HG03025 (cell line): ENCODE data around the gene POLR3K.

Source experiments
- ATAC-seq: cut with Tn5 transposase; IDR thresholded peaks from one replicate; pipeline ENCODE4 v1.9.1; 2021; ENCODE audit warnings: mild to moderate bottlenecking, moderate library complexity; ENCODE audit not compliant: unreplicated experiment, low FRiP score

Gene POLR3K

DNA sequence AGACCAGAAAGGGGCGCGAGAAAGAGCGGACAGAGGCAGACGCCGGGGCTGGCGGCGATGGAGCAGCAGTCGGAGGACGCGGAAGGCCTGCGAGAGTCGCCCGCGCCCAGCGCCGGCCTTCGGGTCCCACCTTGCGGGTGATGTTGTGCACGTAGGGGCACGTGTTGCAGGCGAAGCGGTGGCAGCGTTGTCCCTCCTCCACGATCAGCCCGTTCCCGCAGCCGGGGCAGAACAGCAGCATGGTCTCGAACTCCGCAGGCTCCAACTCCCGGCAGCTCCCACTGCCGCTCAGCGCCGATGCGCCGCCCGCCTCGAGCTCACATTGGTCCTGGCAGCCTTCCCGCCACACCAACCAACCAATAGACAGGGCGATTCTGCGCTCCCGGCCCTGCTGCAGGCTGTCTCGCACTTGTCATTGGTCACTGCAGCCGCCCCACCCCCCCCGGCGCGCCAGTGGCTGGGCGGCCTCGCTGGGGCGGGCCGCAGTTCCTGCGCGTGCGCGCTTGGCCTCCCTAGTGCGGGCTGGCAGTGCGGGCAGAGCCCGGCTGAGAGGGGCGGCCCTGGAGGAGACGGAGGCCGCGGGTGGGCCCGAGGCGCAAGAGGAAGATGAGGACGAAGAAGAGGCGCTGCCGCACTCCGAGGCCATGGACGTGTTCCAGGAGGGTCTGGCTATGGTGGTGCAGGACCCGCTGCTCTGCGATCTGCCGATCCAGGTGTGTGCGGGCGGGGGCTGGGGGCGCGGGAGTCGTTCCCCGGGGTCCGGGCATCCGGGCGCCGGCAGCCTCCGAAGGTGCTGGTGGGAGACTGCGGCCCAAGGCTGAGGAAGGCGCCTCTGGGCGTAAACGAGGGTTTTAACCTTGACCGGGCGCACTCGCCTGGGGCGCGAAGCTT, at the start of gene POLR3K, which contains the start of gene SNRNP25:
Gene POLR3K, minus strand, starts transcription at position 263 of the 891 bp plus-strand sequence. Its CDS starts 22 bp downstream, at position 241.
Gene SNRNP25, plus strand, starts transcription at position 483 of the 891 bp plus-strand sequence. Its CDS starts 189 bp downstream, at position 672.
- ATAC-seq, result peak; percentile 85

DNA sequence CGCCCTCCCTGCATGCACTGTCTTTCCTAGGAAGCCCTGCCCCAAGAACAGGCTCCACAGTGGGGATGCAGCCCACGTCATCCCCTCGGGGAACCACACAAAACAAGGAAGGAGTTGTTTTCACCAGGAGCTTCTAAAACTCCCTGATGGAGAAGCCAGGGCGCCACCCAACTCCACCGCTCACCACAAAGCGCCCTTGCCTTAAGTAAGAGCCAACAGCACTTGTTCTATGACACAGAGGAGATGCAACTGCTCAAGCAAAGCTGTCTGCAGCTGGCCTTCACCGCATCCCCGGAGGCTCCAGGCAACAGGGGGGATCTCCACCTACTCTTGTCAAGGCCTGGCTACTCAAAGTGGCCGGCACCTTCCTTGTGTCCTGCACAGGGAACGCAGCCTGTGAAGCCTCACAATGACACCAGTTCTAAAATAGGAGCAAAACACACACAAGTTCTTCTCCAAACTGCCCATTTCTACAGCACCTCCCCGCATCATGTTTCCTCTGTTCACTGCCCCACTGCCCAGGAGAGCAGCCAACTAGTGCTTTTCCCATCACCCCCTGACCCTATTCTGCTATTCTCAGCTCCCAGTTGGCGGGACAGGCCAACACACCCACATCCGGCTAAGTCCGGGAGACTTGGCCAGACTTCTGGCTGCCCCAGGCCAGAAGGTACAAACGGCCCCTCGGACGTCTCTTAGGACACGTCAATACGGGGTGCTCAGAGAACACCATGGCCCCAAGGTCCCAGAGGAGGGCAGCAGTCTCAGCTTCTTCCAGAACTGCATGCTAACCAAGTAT, 48.9 kb upstream of the POLR3K start:
- ATAC-seq, result no peak

DNA sequence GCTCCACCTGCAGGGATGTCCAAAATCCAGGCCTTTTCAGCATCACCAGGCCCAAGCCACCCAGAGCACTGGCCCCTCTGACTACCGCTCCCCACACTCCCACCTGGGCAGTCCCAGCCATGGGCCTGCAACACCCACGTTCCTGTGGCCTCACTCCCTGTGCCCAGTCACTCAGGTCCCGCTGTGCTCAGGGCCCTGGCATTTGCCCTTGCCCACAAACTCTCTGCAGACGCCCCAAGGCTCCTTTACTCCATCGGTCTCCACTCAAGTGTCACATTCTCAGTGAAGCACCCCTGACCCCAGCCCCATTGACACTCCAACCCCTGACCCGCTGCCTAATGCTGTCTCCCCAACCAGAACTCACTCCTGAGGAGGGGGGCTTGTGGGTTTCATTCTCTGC, 48.2 kb upstream of the POLR3K start:
- no peak for ATAC-seq

DNA sequence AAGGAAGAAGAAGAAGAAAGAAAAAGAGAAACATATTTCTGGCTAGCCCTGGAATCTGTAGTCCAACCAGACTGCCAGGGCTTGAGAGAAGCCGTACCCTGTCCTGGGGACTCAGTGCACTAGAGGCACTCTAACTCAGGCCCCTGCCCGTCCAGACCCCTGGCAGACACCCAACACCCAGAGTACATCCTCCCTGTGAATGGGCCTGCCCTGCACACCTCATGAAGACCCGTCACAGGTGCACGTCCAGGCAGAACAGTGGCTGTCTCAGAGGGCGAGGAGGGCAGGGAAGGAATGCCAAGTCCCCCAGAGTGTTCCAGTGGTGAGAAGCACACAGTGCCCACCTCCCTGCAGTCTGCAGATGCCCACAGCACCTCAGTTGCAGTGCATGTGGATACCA, 47.6 kb upstream of the POLR3K start:
- ATAC-seq, result no peak

DNA sequence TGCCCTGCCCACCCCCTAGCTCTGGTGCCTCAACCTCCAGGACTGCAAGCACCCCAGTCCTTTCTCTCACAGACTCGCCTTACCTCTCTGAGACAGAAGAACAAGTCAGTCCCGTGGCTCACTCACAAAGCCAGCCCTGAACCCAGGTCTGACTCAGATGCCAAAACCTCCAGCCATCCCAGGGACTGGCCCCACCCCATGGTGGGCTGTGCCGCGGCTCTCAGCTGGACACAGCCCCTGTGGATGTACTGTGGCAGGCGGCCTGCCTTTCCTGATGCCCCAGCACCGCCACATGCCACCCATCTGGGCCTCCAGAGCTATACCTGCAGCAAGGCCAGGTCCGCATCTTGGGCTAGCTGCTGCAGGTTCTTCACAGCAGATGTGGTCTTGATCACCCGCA, 44.4 kb upstream of the POLR3K start:
- no peak for ATAC-seq

DNA sequence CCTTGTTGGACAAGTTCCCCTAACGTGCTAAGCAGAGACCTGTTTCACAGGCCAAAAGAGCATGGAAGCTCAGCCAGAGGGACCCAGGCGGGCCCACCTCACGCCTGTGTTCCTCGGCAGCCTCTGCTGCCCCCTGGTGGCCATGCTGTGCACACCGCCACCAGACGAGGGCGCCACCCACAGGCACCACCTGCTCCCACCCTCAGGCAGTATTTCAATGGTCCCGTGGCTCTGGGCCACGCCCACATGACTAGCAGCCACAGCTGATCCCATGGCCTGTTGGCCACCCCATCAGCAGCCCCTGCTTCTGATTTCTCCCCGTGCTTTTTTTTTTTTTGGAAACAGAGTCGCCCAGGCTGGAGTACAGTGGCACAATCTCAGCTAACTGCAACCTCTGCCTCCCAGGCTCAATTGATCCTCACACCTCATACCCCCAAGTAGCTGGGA, 43.5 kb upstream of the POLR3K start:
- no peak for ATAC-seq

DNA sequence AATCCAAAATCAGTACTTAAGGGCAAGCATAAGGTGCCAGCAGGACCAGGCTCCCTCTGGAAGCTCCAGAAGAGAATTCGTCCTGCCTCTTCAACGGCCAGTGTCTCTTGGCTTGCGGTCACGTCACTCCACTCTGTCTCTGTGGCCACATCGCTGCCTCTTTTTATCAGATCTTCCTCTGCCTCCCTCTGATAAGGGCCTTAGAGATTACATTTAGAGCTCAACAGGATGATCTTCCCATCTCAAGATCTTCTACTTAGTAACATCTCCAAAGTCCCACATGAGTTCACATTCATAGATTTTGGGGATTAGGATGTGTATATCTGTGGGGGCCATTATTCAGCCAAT, 41.5 kb upstream of the POLR3K start:
- no peak for ATAC-seq

DNA sequence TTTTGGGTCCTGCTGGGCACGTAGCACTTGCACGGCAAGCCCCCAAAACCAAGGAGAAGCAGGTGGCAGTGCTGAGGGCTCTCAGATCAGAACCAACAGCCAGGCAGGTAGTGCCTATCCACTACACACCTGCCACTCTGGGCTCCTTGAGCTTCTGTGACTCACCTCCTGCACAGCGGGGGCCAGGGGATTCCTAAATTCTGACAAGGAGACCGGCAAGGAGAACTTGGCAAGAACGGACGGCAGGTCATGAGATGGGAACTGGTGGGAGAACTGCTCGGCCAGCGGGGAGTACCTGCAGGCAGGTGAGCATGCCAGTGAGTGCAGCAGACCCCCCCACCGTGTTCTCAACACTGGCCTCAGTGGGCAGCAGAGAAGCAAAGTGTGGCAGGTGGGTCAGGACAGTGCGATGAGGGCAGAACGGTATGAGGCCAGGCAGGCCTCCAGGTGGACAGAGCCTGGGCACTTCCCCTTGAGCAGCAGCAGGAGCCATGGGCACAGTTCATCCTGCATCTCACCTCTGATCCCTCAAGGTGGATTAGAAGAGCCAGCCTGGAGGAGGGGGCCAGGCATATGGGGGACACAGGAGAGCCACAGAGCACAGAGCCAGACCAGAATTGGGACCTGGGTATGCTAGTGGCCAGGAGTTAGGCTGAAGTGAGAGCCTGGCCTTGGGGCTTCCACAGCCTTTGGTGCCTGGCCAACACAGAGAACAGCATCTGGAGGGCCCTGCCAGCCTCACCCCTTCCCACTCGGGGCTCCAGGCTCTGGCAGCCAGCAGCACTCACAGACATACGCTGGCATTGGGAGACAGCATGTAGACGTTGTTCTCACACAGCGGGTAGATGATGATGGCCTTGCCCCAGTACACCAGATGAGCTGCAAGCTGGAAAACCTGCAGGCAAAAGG, 39.3 kb upstream of the POLR3K start:
- ATAC-seq, result no peak

DNA sequence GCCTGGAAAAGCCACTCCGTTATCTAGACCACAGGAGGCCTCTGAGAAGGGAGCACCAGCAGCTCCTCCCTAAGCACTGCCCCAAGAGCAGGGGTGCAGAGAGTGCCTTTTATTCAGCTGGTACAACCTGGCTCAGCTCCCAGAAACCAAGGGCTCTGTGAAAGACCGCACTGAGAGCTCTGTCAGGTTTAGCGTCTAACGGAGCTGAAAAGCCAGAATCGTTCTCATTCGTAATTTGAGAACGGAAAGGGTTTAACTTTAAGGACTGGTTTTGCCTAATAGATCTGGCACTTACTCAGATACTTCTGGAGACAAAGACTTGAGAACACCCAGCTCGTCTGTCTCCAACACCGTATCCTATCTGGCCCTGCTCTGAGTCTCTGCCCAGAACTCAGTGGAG, 38.1 kb upstream of the POLR3K start:
- ATAC-seq, result no peak

DNA sequence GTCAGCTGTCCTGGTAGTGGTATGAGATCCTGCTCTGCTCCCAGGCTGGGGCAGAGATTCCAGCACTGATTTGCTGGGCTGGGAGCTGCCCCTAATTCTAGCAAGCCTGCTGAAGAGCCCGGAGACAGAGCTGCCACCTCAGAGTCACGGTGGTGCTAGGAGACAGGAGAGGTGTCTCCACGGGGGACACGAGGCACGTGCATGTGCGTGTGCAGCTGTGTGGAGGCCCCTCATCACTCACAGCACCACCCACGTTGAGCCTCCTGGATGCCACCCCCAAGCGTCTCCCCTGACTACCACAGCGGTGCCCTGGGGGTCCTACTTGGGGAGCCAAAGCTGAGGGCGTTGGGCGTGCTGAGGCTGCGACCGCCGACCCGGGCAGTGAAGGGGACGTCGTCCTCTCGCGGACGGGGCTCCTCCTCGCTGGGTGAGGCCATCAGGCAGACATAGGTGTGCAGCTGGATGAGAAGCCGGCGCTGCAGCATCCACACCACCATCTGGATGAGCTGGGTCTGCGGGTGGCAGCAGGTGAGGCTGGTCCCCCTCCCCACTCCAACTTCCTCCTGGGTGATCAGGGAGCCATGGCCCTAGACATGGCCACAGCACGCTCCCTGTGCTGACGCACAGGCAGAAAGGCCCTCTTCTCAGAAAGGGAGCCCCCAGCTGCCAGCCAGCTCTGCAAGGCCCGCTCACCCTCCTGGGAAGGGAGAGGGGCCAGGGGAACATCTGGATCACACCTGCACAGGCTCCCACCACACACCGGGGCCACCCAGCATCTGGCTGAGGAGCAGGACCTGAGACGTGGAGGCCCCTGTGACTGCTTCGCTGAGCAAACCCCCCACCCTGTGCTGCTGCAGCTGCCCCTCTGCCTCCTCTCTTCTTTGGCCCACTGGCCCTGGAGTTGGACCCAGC, 36.2 kb upstream of the POLR3K start:
- no peak for ATAC-seq

DNA sequence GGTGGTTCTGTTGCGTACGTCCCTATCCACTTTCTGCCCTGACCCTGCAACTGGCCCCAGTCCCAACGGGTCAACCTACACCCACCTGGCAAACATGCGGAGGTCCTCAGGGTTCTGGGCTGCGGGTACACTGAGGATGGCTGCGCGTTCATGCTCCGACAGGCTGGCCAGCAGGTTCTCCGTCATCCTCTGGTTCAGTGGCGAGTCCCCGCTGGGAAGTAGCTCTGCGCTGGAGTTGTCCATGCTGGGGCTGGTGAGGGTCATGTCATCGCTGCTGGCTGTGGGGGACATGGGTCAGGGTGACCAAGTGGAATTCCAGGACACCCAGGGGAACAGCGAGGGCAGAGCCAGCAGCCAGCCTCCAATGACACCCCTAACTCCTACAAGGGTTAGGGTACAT, 35.2 kb upstream of the POLR3K start:
- no peak for ATAC-seq

DNA sequence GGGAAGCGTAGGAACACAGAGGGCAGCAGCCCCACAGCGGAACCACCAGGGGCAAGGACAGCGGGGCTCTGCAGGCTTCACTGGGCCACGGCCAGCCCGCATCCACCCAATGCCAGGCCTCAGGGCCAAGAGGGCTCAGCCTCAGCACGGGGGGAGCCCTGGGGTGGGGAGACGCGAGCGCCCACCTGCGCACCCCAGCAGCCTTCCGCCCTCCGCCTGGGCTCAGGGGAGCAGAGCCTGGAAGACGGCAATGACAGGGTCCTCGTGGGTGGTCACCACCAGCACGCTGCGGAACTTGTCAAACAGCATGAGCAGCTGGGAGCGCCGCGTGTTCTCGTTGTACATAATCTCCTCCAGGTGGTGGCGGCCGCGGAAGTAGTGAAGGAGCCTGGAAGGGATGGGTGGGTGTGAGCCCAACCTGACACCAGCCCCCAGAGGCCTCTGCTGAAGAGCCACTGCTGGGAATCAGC, 33.1 kb upstream of the POLR3K start:
- no peak for ATAC-seq

DNA sequence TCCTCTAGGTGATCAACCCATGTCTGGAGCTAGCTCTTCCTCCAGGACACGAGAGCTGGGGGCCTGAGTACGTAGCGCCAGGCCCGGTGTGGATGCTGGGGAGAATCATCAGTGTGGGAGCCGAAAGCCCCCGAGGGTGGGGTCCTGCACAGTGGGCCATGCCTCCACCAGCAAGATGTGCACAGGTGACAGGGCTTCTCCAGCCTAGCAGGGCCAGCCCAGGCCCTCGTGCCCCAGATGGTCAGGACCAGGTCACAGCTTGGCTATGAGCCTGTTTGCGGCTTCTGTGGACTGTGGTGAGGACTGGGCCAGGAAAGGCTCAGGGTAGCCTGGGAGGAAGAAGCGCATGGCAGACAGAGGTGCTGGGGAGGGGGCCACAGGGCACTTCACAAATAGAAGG, 32.5 kb upstream of the POLR3K start:
- ATAC-seq, result no peak

DNA sequence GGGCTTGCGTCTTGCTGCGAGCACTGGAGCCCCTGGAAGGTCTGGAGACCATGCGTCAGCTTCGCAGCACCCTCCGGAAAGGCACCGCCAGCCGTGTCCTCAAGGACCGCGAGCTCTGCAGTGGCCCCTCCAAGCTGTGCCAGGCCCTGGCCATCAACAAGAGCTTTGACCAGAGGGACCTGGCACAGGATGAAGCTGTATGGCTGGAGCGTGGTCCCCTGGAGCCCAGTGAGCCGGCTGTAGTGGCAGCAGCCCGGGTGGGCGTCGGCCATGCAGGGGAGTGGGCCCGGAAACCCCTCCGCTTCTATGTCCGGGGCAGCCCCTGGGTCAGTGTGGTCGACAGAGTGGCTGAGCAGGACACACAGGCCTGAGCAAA, 32.0 kb upstream of the POLR3K start:
- no peak for ATAC-seq

DNA sequence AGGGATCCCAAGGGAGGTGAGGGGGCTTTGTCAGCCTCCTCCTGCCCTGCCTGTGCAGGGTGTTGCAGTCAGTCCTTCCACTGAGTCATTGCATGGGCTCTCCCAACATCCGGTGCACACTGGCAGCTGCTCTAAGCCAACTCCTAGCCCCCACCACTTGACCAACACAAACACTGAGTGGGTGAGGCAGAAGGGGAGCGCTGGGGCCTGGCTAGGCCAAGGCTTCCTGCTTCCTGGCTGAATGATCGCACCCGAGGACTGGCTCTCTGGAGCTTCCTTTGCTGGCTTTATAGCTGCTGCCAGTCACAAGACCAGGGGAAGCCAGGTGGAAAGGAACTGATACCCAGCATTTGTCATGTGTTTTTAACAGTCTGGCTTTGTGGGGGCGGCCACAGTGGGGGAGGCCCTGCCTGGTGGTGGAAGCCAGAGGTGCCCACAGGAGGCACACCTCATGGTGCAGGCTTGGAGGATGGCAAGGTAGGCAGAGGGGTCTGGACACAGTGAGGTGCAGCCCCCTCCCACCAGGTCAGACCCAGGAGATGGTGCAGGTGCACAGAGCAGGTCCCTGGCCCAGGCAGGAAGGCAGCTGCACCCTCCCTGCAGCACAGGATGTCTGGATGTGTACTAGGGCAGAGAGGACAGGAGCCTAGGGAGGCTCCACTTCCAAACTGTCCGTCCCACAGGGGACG, 31.5 kb upstream of the POLR3K start:
- ATAC-seq, result no peak

DNA sequence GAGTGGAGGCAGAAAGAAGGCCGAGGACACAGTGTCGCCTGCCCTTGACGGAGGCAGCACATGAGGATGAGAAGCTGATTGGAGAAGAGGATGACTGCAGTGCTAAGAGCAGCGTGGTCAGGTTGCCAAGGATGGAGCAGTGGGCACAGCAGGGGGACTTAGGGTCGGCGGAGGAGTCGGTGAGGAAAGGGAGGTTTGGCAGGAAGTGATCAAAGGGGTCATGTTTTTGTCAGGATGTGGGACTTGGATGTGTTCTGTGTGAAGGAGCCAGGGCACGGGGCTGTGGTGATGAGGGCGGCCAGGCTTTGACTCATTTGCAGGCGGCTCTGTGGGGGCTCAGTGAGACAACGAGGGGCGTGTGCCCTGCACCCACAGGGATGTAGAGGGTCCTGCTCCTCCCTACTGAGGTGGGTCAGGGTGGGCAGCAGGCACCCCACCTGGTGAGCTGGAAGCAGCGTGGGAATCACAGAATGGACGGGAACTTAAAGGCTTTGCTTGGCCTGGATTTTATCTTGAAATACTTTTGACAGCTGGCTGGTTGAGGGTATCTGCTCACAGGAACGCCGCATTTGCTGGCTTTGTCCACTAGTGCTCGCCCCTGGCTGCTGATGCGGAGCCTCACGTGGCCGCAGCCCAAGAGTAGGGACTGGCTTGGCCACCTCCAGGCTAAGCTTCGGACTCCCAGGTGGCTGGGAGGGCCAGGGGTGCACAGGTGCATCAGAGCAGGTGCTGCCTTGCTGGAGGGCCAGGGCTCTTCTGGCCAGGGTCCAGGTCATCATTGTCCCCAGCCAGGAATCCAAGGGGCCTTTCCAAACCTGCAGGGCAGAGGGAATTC, 30.6 kb upstream of the POLR3K start:
- no peak for ATAC-seq

DNA sequence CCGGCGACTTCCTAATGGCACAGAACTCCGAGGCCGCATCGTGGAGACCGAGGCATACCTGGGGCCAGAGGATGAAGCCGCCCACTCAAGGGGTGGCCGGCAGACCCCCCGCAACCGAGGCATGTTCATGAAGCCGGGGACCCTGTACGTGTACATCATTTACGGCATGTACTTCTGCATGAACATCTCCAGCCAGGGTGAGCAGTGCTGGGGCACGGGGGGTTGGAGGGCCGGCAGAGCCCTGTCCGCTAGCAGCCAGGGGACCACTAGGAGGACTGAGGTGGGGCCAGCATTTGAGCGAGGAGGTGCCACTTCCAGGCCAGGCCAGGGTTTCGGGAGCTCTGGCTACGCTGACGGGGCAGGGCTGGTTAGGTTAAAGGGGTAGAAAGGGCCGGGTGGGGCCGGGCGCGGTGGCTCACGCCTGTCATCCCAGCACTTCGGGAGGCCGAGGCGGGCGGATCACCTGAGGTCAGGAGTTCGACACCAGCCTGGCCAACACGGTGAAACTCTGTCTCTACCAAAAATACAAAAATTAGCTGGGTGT, 29.7 kb upstream of the POLR3K start:
- no peak for ATAC-seq
